ENCODE results near the gene ZCCHC14. TPM values are rescaled to one million over a fixed set of nuclear protein-coding genes. Genes with fewer than 3 reads are reported as not detected.
A peak's percentile ranks its signal among the peaks of the same experiment; 100 is the strongest.

Gene ZCCHC14
- total and polyA plus RNA-seq, 2 of the 13 experiments (the other 11 are each of a cell fraction or from before 2014, with no cell fraction given) = 12.4 to 12.5 TPM

DNA sequence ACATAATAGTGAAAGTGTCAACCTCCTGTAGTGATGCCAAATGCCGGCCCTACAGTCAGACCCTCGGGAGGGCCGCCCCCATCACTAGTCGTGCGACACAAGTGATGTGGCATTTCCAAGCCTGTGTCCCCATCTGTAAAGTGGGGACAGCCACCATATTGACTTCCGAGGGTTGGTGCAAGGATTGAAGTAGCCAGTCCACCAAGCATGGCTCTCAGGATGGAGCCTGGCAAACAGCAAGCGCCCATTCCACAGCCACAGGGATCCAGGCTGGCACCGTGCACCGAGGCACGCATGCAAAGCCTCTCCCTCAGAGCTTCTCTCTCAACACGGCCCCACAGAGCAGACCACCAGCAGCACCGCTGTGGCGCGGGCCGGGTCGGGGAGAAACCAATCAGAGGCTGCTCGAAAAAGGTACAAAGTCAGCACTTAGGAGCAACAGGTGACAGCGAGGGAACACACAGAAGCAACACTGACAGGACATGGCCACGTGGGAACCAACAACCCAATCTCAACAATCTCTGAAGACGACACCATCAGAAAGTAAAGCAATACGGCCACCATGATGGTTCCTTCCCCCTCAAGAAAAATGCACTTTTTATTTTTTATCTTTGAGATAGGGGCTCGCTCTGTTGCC, 20.6 kb downstream of the ZCCHC14 start (continued):
- TF ChIP-seq, protein P1, sequence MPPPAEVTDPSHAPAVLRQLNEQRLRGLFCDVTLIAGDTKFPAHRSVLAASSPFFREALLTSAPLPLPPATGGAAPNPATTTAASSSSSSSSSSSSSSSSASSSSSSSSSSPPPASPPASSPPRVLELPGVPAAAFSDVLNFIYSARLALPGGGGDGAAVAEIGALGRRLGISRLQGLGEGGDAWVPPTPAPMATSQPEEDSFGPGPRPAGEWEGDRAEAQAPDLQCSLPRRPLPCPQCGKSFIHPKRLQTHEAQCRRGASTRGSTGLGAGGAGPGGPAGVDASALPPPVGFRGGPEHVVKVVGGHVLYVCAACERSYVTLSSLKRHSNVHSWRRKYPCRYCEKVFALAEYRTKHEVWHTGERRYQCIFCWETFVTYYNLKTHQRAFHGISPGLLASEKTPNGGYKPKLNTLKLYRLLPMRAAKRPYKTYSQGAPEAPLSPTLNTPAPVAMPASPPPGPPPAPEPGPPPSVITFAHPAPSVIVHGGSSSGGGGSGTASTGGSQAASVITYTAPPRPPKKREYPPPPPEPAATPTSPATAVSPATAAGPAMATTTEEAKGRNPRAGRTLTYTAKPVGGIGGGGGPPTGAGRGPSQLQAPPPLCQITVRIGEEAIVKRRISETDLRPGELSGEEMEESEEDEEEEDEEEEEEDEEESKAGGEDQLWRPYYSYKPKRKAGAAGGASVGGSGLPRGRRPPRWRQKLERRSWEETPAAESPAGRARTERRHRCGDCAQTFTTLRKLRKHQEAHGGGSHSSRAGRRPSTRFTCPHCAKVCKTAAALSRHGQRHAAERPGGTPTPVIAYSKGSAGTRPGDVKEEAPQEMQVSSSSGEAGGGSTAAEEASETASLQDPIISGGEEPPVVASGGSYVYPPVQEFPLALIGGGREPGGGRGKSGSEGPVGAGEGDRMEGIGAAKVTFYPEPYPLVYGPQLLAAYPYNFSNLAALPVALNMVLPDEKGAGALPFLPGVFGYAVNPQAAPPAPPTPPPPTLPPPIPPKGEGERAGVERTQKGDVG (CRISPR knock-in tag; IDR thresholded peaks at IDR 0.05; ENCODE audit: borderline replicate concordance) = 0 out of 2 replicates have a peak, but pooled peaks have one; percentile 23
- TF ChIP-seq FOXK1 (CRISPR knock-in tag; IDR thresholded peaks at IDR 0.05; ENCODE audit: borderline replicate concordance, low read depth) (no peak), ZFP62 (CRISPR knock-in tag; IDR thresholded peaks at IDR 0.05) (no peak), ZNF619 (CRISPR knock-in tag; IDR thresholded peaks at IDR 0.05) (no peak), HNRNPL (IDR thresholded peaks at IDR 0.05; ENCODE audit: low read depth, low read length) (0 out of 2 replicates have a peak, but pooled peaks have one; percentile 34), MTA3 (CRISPR knock-in tag; IDR thresholded peaks at IDR 0.05) (no peak), ZFP1 (CRISPR knock-in tag; IDR thresholded peaks at IDR 0.05) (no peak), GATAD1 (CRISPR knock-in tag; IDR thresholded peaks at IDR 0.05) (no peak), RBM39 (IDR thresholded peaks at IDR 0.05; ENCODE audit: low read depth, low read length, poor library complexity, severe bottlenecking) (no peak), IRX3 (CRISPR knock-in tag; IDR thresholded peaks at IDR 0.05; ENCODE audit: borderline replicate concordance, low read depth) (no peak), ZKSCAN8 (CRISPR knock-in tag; IDR thresholded peaks at IDR 0.05; ENCODE audit: borderline replicate concordance) (no peak), SMAD1 (CRISPR knock-in tag; IDR thresholded peaks at IDR 0.05; ENCODE audit: borderline replicate concordance, low read depth) (no peak), BHLHE40 (IDR thresholded peaks at IDR 0.05; ENCODE audit: low read length) (no peak), ZFP36L1 (CRISPR knock-in tag; IDR thresholded peaks at IDR 0.05) (no peak), TRIM24 (CRISPR knock-in tag; IDR thresholded peaks at IDR 0.05) (no peak), ZNF256 (CRISPR knock-in tag; conservative IDR thresholded peaks at IDR 0.05) (no peak), HNF4A (CRISPR knock-in tag; IDR thresholded peaks at IDR 0.05) (no peak), RXRB (CRISPR knock-in tag; IDR thresholded peaks at IDR 0.05; ENCODE audit: borderline replicate concordance) (no peak; the same call in 1 of the 2 replicates), GPN1 (CRISPR knock-in tag; IDR thresholded peaks at IDR 0.05; ENCODE audit: borderline replicate concordance) (no peak), ZNF253 (CRISPR knock-in tag; IDR thresholded peaks at IDR 0.05; ENCODE audit: borderline replicate concordance) (no peak), HES4 (CRISPR knock-in tag; IDR thresholded peaks at IDR 0.05; ENCODE audit: borderline replicate concordance) (no peak), AGO2 (optimal IDR thresholded peaks at IDR 0.05; ENCODE audit: low read depth, low read length) (peak; percentile 40), BORCS8-MEF2B (CRISPR knock-in tag; IDR thresholded peaks at IDR 0.05) (no peak), ZNF12 (CRISPR knock-in tag; IDR thresholded peaks at IDR 0.05) (no peak), PHF8 (CRISPR knock-in tag; IDR thresholded peaks at IDR 0.05) (no peak), ZNF564 (CRISPR knock-in tag; IDR thresholded peaks at IDR 0.05) (no peak), SSRP1 (CRISPR knock-in tag; IDR thresholded peaks at IDR 0.05) (peak; percentile 15; the same call in 1 of the 2 replicates), FOXO1 (CRISPR knock-in tag; IDR thresholded peaks at IDR 0.05) (no peak), YY1 (IDR thresholded peaks at IDR 0.05; ENCODE audit: insufficient read depth, insufficient replicate concordance, low read depth, low read length) (peak; percentile 4)
- TF ChIP-seq, protein P2, sequence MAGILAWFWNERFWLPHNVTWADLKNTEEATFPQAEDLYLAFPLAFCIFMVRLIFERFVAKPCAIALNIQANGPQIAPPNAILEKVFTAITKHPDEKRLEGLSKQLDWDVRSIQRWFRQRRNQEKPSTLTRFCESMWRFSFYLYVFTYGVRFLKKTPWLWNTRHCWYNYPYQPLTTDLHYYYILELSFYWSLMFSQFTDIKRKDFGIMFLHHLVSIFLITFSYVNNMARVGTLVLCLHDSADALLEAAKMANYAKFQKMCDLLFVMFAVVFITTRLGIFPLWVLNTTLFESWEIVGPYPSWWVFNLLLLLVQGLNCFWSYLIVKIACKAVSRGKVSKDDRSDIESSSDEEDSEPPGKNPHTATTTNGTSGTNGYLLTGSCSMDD (CRISPR knock-in tag; IDR thresholded peaks at IDR 0.05) = 0 out of 2 replicates have a peak, but pooled peaks have one; percentile 32

Data from HepG2 (cell line).